ENCODE data around the gene SIPA1L3.

SIPA1L3 gene

GRCh38 chr19:37946132-37946531 lies 39.1 kb downstream of the SIPA1L3 start:
- no peak for DNase-seq (ENCODE audit: low spot score)

DNA sequence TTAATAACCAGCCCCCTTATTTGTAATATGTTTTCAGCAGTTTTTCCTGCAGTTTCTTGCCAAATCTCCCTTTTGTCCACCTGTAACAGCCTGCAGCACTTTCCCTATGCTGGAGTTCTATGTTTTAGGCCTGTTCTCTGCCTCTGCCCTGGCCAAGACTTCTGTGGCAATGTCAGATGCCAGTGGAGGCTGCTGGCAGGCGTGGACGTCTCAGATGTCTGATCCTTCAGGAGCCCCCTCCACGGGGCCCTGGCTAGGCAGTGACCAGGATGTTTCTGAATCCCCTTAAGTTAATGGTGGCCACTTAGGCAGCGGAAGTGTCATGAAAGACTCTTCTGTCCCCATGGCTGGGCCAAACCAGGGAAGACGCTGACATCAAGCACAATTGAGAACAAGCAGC lies 40.8 kb downstream of the SIPA1L3 start:
- no peak for DNase-seq (ENCODE audit: low spot score)

DNA sequence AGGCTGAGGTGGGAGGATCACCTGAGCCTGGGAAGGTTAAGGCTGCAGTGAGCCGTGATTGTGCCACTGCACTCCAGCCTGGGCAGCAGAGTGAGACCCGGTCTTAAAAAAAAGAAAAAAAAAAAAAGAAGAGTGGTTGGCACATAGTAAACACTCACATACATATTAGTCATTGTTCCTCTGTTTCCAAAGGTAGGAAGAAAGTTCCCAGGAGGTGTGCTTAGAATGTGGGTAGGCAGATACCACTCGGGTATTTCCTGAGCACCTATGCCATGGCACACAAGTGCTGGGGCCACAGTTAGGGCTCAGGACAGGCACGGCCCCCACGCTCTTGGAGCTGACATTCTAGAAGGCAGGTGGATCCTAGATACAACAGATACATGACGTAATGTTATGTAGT lies 41.4 kb downstream of the SIPA1L3 start:
- DNase-seq (ENCODE audit: low spot score), result no peak

DNA sequence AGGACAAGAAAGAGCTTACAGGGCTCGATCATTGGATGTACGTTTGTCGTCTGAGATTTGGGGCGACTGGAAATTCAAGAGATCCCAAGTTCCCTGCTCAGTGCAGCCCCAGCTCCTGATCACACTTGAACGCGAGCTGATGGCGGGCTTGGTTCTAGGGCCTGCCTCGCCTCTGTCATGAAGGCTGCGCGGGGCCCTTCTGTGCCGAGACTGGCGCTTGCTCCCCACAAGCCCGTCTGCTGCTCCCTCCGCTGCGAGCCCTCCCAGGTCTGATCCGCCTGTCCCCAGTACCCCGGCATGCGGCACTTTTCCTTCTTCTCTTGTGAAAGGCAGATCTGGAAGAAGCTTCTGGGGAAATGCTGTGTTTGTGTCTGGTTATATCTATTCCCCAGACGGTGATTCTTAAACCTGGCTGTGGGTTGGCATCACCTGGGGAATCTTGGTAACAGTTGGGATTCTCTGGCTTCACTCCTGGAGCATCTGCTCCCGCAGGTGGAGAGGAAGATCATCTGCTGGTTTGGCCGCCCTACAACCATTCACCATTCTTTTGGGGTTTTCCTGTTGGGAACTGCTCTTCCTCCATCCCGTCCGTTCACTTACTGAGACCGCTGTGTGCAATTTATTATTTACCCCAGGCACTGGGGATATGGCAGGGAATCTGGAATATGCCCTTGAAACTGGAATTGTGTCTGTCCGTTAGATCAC lies 43.6 kb downstream of the SIPA1L3 start:
- no peak for DNase-seq (ENCODE audit: low spot score)

- DNase-seq (ENCODE audit: low spot score), result no peak
Observed at GRCh38 chr19:37951816-37952210, 44.8 kb downstream of the SIPA1L3 start.

GRCh38 chr19:37953171-37953917 lies 46.3 kb downstream of the SIPA1L3 start:
- no peak for DNase-seq (ENCODE audit: low spot score)

DNA sequence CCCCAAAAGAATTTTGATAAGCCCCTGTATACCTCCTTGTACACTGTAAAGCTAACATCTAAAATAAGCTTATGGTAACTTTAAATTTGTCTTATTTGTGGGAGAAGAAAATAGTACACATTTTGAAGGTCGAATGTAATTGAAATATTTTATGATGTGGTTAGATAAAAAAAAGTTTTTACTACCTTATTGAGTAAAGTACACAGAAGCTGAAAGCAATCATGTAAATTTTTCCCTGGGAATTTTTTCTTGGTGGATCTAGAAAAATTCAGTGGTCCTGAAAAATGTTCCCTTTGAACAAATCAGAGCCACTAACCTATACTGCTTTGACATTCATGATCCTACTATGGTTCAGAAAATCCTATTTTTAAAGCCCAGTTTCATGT lies 46.9 kb downstream of the SIPA1L3 start:
- no peak for DNase-seq (ENCODE audit: low spot score)

DNA sequence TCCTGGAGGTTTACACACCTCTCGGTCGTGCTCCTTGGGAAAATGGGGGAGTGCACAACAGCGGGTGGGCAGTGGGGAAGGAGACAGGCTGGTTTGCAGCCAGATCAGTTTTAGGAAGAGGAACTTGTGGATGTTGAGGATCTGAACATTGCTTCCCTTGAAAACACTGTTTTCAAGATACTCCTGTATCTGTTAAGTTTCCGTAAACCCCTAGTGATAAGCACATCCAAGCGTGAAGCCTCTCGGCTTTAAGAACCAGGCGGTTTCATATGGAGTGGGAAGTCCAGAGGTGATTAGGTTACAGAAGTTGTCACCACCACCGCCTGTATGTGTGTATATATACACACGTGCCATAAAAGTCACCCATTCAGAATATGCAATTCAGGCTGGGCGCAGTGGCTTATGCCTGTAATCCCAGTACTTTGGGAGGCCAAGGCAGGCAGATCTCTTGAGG lies 47.4 kb downstream of the SIPA1L3 start:
- DNase-seq (ENCODE audit: low spot score), result no peak

DNA sequence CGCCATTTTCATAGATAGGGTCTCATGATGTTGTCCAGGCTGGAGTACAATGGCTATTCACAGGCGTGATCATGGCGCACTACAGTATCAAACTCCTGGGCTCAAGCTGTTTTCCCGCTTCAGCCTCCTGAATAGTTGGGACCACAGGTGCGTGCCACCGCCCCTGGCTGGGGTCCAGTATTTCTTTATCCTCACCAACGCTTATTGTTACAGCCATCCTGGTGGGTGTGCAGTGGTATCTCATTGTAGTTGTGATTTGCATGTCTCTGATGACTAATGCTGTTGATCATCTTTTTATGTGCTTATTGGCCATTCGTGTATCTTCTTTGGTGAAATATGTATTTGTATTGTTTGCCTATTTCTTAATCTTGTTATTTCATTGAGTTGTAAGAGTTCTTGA lies 49.0 kb downstream of the SIPA1L3 start:
- DNase-seq (ENCODE audit: low spot score), result no peak

GRCh38 chr19:37957176-37957575 lies 50.2 kb downstream of the SIPA1L3 start:
- DNase-seq (ENCODE audit: low spot score), result no peak

DNA sequence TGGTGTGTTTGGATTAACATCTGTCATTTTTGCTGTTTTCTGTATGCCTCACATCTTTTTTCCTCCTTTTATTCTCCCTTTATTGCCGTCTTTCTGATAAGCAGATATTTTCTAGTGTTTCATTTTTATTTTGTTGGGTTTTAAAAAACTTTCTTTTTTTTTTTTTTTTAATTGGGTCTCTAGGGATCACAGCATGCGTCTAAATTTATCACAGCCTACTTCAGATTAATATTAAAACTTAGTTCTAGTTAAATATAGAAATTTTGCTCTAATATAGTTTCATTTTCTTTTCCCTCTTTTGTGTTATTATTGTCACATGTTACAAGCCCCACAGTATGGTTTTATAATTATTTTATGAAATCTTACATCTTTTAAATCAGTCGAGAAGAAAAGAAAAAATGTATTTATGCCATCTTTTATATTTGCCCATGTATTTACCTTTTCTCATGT lies 52.7 kb downstream of the SIPA1L3 start:
- DNase-seq (ENCODE audit: low spot score), result no peak

DNA sequence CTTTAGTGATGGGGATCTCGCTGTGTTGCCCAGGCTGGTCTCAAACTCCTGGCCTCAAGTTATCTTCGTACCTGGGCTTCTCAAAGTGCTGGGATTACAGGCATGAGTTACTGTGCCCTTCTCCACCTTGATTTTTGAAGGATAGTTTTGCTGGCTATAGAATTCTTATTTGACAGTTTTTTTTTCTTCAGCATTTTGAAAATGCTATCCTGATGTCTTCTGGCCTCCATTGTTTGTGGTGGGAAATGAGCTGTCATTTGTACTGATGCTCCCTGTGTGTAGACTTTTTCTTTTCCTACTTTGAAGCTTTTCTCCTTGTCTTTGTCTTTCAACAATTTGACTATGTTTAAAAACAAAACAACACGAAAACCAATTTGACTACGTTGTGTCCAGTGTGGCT lies 54.2 kb downstream of the SIPA1L3 start:
- no peak for DNase-seq (ENCODE audit: low spot score)

- no peak for DNase-seq (ENCODE audit: low spot score)
Observed at GRCh38 chr19:37963190-37963936, 56.4 kb downstream of the SIPA1L3 start.

GRCh38 chr19:37964109-37964508 lies 57.1 kb downstream of the SIPA1L3 start:
- no peak for DNase-seq (ENCODE audit: low spot score)

DNA sequence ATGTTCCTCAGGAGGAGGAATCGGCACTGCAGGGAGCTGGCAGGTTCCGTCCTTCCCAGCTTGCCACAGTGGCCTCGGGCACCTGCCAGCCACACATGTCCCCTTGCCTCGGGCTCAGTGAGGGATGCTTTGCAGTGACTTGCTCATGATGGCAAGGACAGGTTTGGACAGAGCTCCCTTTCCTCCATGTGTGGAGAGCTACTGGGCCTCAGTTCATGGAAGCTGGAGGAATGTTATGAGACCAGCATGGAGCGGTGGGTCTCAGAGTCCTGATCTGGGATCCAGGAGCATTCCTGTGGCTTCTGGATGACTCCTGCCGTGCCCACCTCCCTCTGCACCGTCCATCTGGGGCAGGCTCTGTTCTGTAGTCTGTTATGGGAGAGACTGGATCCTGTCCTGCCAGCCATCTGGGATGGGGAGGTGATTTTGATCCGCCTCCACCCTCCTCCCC lies 59.2 kb downstream of the SIPA1L3 start:
- DNase-seq (ENCODE audit: low spot score), result no peak

- DNase-seq (ENCODE audit: low spot score), result no peak
Observed at GRCh38 chr19:37966662-37967231, 59.7 kb downstream of the SIPA1L3 start.

- no peak for DNase-seq (ENCODE audit: low spot score)
Observed at GRCh38 chr19:37969695-37970094, 62.7 kb downstream of the SIPA1L3 start.

DNA sequence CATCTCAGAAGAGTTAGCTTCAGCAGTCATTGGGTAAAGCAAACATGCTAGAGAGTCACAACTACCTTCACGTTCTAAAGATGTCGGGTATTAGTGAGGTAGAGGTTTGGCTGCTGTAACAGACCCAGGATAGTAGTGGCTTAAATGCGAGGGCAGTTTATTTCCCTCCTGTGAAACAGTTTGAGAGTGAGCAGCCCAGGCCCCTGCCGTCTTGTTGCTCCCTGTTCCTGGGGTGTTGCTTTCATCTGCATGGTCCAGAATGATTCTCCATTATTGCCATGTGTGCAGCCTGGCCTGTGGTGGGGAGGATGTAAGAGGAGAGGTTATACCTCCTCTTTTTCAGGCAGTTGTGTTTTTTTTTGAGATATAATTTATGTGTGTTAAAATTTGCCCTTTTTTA lies 63.7 kb downstream of the SIPA1L3 start:
- no peak for DNase-seq (ENCODE audit: low spot score)

DNA sequence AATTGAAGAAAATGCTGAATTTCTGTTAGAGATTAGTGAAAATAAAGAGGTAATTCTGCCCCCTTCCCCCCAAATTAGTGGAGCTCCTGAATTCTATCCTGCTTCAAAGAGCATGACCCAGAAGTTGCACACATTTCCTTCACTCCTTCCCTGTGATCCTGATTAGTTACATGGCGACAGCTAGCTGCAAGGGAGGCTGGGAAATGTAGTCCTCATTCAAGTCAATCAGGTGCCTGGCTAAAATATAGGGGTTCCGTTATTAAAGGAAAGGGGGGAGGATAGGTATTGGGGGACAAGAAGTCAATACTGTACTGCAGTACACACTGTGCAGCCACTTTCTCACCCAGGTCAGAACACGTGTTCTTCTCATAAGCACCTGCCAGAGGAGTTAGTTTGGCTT lies 65.8 kb downstream of the SIPA1L3 start:
- no peak for DNase-seq (ENCODE audit: low spot score)

DNA sequence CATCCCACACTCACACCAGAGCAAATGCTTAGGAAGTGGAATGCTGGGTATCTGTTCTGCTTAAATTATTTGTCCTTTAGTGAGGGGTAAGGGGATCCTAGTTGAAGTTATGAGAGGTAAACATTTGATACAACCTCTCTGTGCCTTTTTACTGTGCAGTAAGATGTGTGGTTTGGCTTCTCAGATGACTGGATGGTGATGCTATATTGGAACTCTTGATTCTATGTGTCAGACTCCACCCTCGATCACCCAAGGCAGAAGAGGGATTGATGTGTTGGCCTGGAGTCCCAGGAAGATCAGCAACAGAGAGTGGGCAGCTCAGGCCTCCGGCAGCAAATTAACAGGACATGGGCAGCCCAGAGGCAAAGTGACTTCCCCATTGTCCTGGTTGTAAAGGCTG lies 66.7 kb downstream of the SIPA1L3 start:
- no peak for DNase-seq (ENCODE audit: low spot score)

DNA sequence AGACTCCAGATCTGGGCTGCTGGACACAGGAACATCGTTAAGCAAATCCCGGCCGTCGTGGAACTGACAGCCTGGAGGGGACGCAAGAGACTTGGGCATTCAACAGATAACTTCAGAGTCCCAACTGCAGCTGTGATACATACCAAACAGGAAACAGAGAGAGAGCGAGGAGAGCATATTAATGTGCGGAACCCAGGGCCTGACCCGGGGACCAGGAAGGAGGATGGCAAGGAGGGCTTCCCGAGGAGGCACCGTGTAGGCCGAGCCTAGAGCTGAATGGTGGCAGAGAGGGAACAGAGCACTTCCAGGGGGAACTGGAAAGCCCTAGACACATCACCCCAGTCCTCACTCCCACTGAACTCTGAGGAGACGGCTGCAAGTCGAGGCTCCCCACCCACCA lies 68.1 kb downstream of the SIPA1L3 start:
- DNase-seq (ENCODE audit: low spot score), result peak; percentile 67
